ENCODE data around the gene NRIP1.

Gene NRIP1

GRCh38 chr21:14993115-14993514 is 71.7 kb downstream of the NRIP1 start:
- no peak for DNase-seq (ENCODE audit: low read depth)
- TF ChIP-seq CTCF (IDR thresholded peaks at IDR 0.05; ENCODE audit: low read depth, low read length, missing control alignments): no peak
- in situ Hi-C loops (cut with HindIII; ENCODE audit: low sequenced_read_pairs): no loop called here
- H3K4me3 ChIP-seq (ENCODE audit: low read depth, low read length): no peak overlapping the region

- no peak overlapping the region for H3K4me3 ChIP-seq (ENCODE audit: low read depth, low read length)
- TF ChIP-seq CTCF (IDR thresholded peaks at IDR 0.05; ENCODE audit: low read depth, low read length, missing control alignments): no peak
- in situ Hi-C loops (cut with HindIII; ENCODE audit: low sequenced_read_pairs): no loop called here
- no peak for DNase-seq (ENCODE audit: low read depth)
These were observed 72.8 kb downstream of the NRIP1 start for GRCh38 chr21:14991957-14992356.

GRCh38 chr21:14989359-14989758 is 75.4 kb downstream of the NRIP1 start:
- no peak for DNase-seq (ENCODE audit: low read depth)
- in situ Hi-C loops (cut with HindIII; ENCODE audit: low sequenced_read_pairs): loop anchor here (5.0 kb wide), 1 partner anchor 68 kb away; no protein-coding TSS in a partner anchor
- no peak for TF ChIP-seq CTCF (IDR thresholded peaks at IDR 0.05; ENCODE audit: low read depth, low read length, missing control alignments)
- no peak overlapping the region for H3K4me3 ChIP-seq (ENCODE audit: low read depth, low read length)

- DNase-seq (ENCODE audit: low read depth): no peak
- TF ChIP-seq CTCF (IDR thresholded peaks at IDR 0.05; ENCODE audit: low read depth, low read length, missing control alignments): no peak
- in situ Hi-C loops (cut with HindIII; ENCODE audit: low sequenced_read_pairs): loop anchor here (5.0 kb wide), 1 partner anchor 69 kb away; no protein-coding TSS in a partner anchor
- no peak overlapping the region for H3K4me3 ChIP-seq (ENCODE audit: low read depth, low read length)
These were observed 76.0 kb downstream of the NRIP1 start for GRCh38 chr21:14988760-14989159.

GRCh38 chr21:14987370-14988170 is 77.2 kb downstream of the NRIP1 start:
- in situ Hi-C loops (cut with HindIII; ENCODE audit: low sequenced_read_pairs): loop anchor here (5.0 kb wide), 1 partner anchor 70 kb away; no protein-coding TSS in a partner anchor
- DNase-seq (ENCODE audit: low read depth): no peak
- H3K4me3 ChIP-seq (ENCODE audit: low read depth, low read length): no peak overlapping the region
- TF ChIP-seq CTCF (IDR thresholded peaks at IDR 0.05; ENCODE audit: low read depth, low read length, missing control alignments): no peak

- H3K4me3 ChIP-seq (ENCODE audit: low read depth, low read length): no peak overlapping the region
- no peak for TF ChIP-seq CTCF (IDR thresholded peaks at IDR 0.05; ENCODE audit: low read depth, low read length, missing control alignments)
- in situ Hi-C loops (cut with HindIII; ENCODE audit: low sequenced_read_pairs): loop anchor here (5.0 kb wide), 1 partner anchor 72 kb away; no protein-coding TSS in a partner anchor
- DNase-seq (ENCODE audit: low read depth): no peak
These were observed 79.5 kb downstream of the NRIP1 start for GRCh38 chr21:14985306-14985705.

Measured in astrocyte of the cerebellum (primary cell).